ENCODE measurements around the gene LMBRD1. TPM values are rescaled to one million over a fixed set of nuclear protein-coding genes. Genes with fewer than 3 reads are reported as not detected.

LMBRD1 gene
- polyA plus RNA-seq, 1 of the 3 experiments (the other 2 are of a cell fraction) = 6.5 TPM

DNA sequence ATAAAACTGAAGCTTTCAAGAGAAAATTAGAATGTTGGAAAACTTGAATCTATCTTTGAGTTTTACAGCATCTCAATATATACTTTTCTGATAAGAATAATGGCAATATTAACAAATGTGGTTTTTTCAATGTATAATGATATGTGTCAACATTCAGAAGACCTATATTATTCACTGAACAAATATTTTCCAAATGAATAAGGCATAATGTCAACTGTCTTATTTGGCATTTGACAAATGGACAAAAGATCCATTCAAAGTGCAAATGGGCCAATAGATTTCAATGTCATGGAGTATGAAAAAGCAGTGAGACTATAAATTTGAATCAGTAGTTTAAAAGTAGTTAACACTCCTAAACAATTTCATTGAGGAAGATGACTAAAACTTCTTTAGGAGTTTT, 20.9 kb downstream of the LMBRD1 start:
- ChIA-PET CTCF (no interaction called here), POLR2A (no interaction called here)
- H3K4me2 ChIP-seq = no peak overlapping the region
- H3F3A ChIP-seq (replicated peaks; ENCODE audit: insufficient read depth) = no peaks in the 10 kb centered on the region
- H3K27me3 ChIP-seq (ENCODE audit: insufficient read depth) = no peaks in the 10 kb centered on the region
- no peaks in the 10 kb centered on the region for H3K79me2 ChIP-seq (ENCODE audit: insufficient read depth)
- H3K4me1 ChIP-seq (ENCODE audit: control insufficient read depth in 1 of 2, insufficient read depth in 2 of 2, low read depth in 1 of 2, low read length in 1 of 2) = no peaks in the 10 kb centered on the region; a peak in 3 of 4 replicates
- no peak overlapping the region for H2AFZ ChIP-seq (ENCODE audit: low read depth)
- no peaks in the 10 kb centered on the region for H3K9me3 ChIP-seq
- H3K27ac ChIP-seq (ENCODE audit: low read depth in 2 of 2, low read length in 1 of 2) = no peak overlapping the region
- no peak overlapping the region for H3K4me3 ChIP-seq (ENCODE audit: low read depth in 2 of 2, low read length in 1 of 2)
- no peak for TF ChIP-seq RFX5 (IDR thresholded peaks at IDR 0.05; ENCODE audit: low read length)
- no peak for TF ChIP-seq REST (IDR thresholded peaks at IDR 0.05; ENCODE audit: low read depth, low read length)
- TF ChIP-seq GATA2 (CRISPR knock-in tag; IDR thresholded peaks at IDR 0.05) = no peak
- TF ChIP-seq GABPA (IDR thresholded peaks at IDR 0.05; ENCODE audit: low read depth) = no peak
- TF ChIP-seq MEF2A (IDR thresholded peaks at IDR 0.05; ENCODE audit: borderline replicate concordance, low read depth) = no peak
- TF ChIP-seq, protein P1, sequence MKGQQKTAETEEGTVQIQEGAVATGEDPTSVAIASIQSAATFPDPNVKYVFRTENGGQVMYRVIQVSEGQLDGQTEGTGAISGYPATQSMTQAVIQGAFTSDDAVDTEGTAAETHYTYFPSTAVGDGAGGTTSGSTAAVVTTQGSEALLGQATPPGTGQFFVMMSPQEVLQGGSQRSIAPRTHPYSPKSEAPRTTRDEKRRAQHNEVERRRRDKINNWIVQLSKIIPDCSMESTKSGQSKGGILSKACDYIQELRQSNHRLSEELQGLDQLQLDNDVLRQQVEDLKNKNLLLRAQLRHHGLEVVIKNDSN (IDR thresholded peaks at IDR 0.05; ENCODE audit: borderline replicate concordance, low read depth) = no peak
- no peak for TF ChIP-seq JUND (IDR thresholded peaks at IDR 0.05)
- TF ChIP-seq ZBTB33 (IDR thresholded peaks at IDR 0.05; ENCODE audit: borderline replicate concordance, low read depth) = no peak
- TF ChIP-seq SIN3A (IDR thresholded peaks at IDR 0.05; ENCODE audit: borderline replicate concordance, low read depth, low read length) = no peak
- TF ChIP-seq FOSL2 (IDR thresholded peaks at IDR 0.05; ENCODE audit: borderline replicate concordance, low read depth) = no peak
- no peak for TF ChIP-seq TEAD4 (IDR thresholded peaks at IDR 0.05; ENCODE audit: borderline replicate concordance, insufficient read depth)
- no peak for TF ChIP-seq USF2 (IDR thresholded peaks at IDR 0.05; ENCODE audit: borderline replicate concordance, low read depth, low read length)
- no peak for TF ChIP-seq TCF12 (IDR thresholded peaks at IDR 0.05)
- TF ChIP-seq NRF1 (IDR thresholded peaks at IDR 0.05; ENCODE audit: low read depth, low read length) = no peak
- TF ChIP-seq, protein P2, sequence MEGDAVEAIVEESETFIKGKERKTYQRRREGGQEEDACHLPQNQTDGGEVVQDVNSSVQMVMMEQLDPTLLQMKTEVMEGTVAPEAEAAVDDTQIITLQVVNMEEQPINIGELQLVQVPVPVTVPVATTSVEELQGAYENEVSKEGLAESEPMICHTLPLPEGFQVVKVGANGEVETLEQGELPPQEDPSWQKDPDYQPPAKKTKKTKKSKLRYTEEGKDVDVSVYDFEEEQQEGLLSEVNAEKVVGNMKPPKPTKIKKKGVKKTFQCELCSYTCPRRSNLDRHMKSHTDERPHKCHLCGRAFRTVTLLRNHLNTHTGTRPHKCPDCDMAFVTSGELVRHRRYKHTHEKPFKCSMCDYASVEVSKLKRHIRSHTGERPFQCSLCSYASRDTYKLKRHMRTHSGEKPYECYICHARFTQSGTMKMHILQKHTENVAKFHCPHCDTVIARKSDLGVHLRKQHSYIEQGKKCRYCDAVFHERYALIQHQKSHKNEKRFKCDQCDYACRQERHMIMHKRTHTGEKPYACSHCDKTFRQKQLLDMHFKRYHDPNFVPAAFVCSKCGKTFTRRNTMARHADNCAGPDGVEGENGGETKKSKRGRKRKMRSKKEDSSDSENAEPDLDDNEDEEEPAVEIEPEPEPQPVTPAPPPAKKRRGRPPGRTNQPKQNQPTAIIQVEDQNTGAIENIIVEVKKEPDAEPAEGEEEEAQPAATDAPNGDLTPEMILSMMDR (IDR thresholded peaks at IDR 0.05) = no peak
- TF ChIP-seq YY1 (IDR thresholded peaks at IDR 0.05; ENCODE audit: low read depth) = no peak
- TF ChIP-seq RAD21 (IDR thresholded peaks at IDR 0.05; ENCODE audit: low read length) = no peak
- no peak for TF ChIP-seq EP300 (IDR thresholded peaks at IDR 0.05; ENCODE audit: borderline replicate concordance in 1 of 2, low read depth in 1 of 2, low read length in 1 of 2)
- TF ChIP-seq CHD2 (IDR thresholded peaks at IDR 0.05; ENCODE audit: low read length, partially characterized antibody) = no peak
- no peaks in the 10 kb centered on the region for H3K9me2 ChIP-seq
- H3K9ac ChIP-seq = no peak overlapping the region
- no peak for DNase-seq
- H3K36me3 ChIP-seq (replicated peaks in 1 of 2; ENCODE audit: control insufficient read depth in 1 of 2, insufficient read depth in 2 of 2, low read length in 1 of 2) = peaks cover 0 to 2% of the 10 kb centered on the region in 2 experiments
- H4K20me1 ChIP-seq (ENCODE audit: insufficient read depth) = no peaks in the 10 kb centered on the region
